GM12872 (cell line): ENCODE measurements around the gene TMED1.

Experiments
- TF ChIP-seq, protein P1 (sequence below): IDR thresholded peaks from 3 replicates; pipeline ENCODE4 v1.5.1; 2011; ENCODE audit warnings: low read depth, mild to moderate bottlenecking, low read length, moderate library complexity; ENCODE audit not compliant: insufficient read depth

Gene TMED1

DNA sequence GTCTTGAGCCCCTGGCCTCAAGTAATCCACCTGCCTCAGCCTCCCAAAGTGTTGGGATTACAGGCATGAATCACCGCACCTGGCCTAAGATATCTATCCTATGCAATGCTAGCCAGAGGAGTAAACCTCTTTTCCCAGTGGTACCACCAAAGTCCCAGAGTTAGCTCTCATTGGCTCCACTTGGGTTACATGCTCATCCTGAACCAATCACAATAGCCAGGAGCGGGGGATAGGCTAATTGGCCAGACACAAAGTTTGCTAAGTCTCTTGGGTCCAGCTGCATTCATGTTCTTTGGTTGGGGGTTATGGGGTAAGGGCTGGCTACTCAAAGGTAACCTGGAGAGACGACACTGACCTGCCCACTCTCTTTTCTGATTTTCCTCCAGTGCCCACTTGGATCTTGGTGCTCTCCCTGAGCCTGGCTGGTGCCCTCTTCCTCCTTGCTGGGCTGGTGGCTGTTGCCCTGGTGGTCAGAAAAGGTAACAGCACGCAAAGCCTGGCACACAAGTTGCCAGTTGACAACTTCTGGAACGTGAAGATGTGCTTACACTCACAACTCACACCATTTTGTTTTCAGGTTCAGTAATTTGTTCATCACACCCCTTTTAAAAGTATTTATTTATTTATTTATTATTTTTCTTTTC is 20.0 kb upstream of the TMED1 start:
- TF ChIP-seq, protein P1, sequence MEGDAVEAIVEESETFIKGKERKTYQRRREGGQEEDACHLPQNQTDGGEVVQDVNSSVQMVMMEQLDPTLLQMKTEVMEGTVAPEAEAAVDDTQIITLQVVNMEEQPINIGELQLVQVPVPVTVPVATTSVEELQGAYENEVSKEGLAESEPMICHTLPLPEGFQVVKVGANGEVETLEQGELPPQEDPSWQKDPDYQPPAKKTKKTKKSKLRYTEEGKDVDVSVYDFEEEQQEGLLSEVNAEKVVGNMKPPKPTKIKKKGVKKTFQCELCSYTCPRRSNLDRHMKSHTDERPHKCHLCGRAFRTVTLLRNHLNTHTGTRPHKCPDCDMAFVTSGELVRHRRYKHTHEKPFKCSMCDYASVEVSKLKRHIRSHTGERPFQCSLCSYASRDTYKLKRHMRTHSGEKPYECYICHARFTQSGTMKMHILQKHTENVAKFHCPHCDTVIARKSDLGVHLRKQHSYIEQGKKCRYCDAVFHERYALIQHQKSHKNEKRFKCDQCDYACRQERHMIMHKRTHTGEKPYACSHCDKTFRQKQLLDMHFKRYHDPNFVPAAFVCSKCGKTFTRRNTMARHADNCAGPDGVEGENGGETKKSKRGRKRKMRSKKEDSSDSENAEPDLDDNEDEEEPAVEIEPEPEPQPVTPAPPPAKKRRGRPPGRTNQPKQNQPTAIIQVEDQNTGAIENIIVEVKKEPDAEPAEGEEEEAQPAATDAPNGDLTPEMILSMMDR = peak; percentile 82

GRCh38 chr19:10854350-10855089 is 18.5 kb upstream of the TMED1 start:
- TF ChIP-seq, protein P1 = no peak

GRCh38 chr19:10852941-10853340 is 16.9 kb upstream of the TMED1 start:
- TF ChIP-seq, protein P1 = no peak

GRCh38 chr19:10852098-10852800 is 16.2 kb upstream of the TMED1 start:
- TF ChIP-seq, protein P1 = no peak

DNA sequence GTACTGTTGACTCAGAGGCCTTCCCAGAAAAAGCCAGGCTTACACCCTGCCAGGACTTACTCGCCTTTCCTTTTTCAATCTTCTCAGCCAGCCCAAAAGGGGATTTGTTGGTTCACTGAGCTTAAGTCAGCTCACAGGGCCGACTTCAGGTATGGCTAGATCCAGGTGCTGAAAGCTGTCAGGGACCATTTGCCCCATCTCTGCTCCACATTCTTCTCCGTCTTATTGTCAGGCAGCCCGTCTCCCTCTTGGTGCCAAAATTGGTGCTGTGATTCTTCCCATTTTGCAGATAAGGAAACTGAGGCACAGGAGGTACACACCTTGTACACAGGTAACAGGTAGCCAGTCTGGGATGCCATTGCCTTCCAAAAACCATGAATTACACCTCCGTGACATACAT is 14.6 kb upstream of the TMED1 start:
- TF ChIP-seq, protein P1 = no peak

DNA sequence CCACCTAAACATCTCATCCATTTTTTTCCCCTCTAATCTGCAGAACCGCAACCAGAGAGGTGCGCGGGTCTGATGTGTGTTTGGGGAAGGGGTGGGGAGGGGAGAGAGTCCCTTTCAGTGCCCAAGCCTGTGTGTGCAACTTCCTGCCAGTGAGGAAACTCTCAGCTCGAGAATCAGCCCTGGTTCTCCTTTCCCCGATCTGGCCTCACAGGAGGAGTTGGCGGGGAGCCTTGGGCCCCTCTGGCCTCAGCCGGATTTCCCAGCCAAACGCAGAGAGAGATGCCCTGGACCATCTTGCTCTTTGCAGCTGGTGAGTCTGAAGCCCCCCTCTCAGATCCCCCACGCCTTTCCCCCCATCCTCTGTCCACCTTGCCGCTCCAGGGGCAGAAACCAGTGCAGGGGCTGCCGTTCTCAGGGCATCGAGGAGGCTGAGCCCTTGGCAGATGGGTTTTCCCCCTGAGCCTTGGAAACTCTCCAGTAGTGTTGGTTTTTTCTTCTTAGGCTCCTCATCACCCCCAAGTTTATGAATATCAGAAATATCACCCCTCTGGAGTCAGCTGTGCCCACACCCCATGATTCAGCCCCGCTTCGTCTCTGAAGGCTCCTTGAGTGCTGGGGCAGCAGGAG is 12.3 kb upstream of the TMED1 start, which contains the start of gene C19orf38:
Gene C19orf38 (plus strand): TSS at position 186 of the 627 bp plus-strand sequence. CDS start 94 bp downstream, at position 280.
- TF ChIP-seq, protein P1 = no peak
